Erythroblast (primary cell): ENCODE results near the gene ATP11C.
A peak's percentile ranks its signal among the peaks of the same experiment; 100 is the strongest.

Experiments
- DNase-seq, 2 experiments: peaks; one replicate each; lab custom pipeline; 2025; lab: John Stamatoyannopoulos, UW
- GATA1 ChIP-seq: IDR thresholded peaks from 2 replicates; pipeline ENCODE4 v1.6.1; 2011; ENCODE audit warnings: low read depth, mild to moderate bottlenecking, control low read depth, low read length, moderate library complexity
- POLR2A ChIP-seq: IDR thresholded peaks from 2 replicates; pipeline ENCODE4 v1.6.1; 2011; ENCODE audit warnings: mild to moderate bottlenecking, low read length

Gene ATP11C

GRCh38 chrX:139720979-139721378 is 211.9 kb downstream of the ATP11C start:
- TF ChIP-seq POLR2A (no peak), GATA1 (no peak)
- DNase-seq = no peak

GRCh38 chrX:139720136-139720535 is 212.7 kb downstream of the ATP11C start:
- no peak for TF ChIP-seq POLR2A
- TF ChIP-seq GATA1 = no peak
- DNase-seq = no peak

GRCh38 chrX:139708067-139708466 is 224.8 kb downstream of the ATP11C start, which contains the start of gene MCF2:
Gene MCF2 (minus strand): TSS chrX:139708167. CDS start chrX:139651744, 56,423 bp downstream.
- no peak for TF ChIP-seq GATA1
- TF ChIP-seq POLR2A = no peak
- DNase-seq = no peak

GRCh38 chrX:139702658-139703057 is 230.2 kb downstream of the ATP11C start:
- DNase-seq = no peak
- TF ChIP-seq POLR2A (no peak), GATA1 (no peak)

- no peak for TF ChIP-seq POLR2A
- no peak for TF ChIP-seq GATA1
Measured at GRCh38 chrX:139692908-139693307, 239.9 kb downstream of the ATP11C start.

GRCh38 chrX:139692506-139692849 is 240.4 kb downstream of the ATP11C start:
- no peak for DNase-seq
- TF ChIP-seq GATA1 (no peak), POLR2A (no peak)

More at GRCh38 chrX:139692908-139693307, 239.9 kb downstream of the ATP11C start:
- DNase-seq = no peak

GRCh38 chrX:139691843-139692505 is 240.9 kb downstream of the ATP11C start:
- TF ChIP-seq GATA1 (no peak), POLR2A (no peak)
- DNase-seq = no peak

GRCh38 chrX:139691493-139691842 is 241.4 kb downstream of the ATP11C start:
- no peak for TF ChIP-seq GATA1
- TF ChIP-seq POLR2A = no peak
- no peak for DNase-seq

GRCh38 chrX:139685175-139685574 is 247.7 kb downstream of the ATP11C start:
- DNase-seq = peak in 1 of 2 experiments; percentile 1

- no peak for DNase-seq
- TF ChIP-seq GATA1 = no peak
- TF ChIP-seq POLR2A = no peak
Measured at GRCh38 chrX:139680356-139680755, 252.5 kb downstream of the ATP11C start.
